Gastrocnemius medialis (tissue), 4 donors: ENCODE data around the gene CNTN2. TPM values are rescaled to one million over a fixed set of nuclear protein-coding genes. Genes with fewer than 3 reads are reported as not detected.

Experiments
- ATAC-seq, 2 donors: fragments of 150-250 bp; one replicate each; pipeline ENCODE4 v1.9.1; 2016
- DNase-seq, 2 donors: peaks; one replicate each; pipeline ENCODE4 v3.0.0-alpha.2; 2019
- H3K27ac ChIP-seq, 4 donors: fragments of 200-600 bp; sonication (generic); 1 replicate in 1 of 4; 2 replicates in 3 of 4; pipeline ENCODE4 v1.5.1; 2016 to 2018; ENCODE audit warnings: mild to moderate bottlenecking in 2 of 4, moderate library complexity in 1 of 4
- H3K27me3 ChIP-seq, 3 donors: fragments of 200-600 bp; sonication (generic) in 2 of 3; 1 replicate in 1 of 3; 2 replicates in 2 of 3; pipeline versions ENCODE4 v1.5.1 to v1.6.0; 2016 to 2019; ENCODE audit warnings: mild to moderate bottlenecking in 1 of 3, moderate library complexity in 1 of 3
- H3K36me3 ChIP-seq, 2 donors: fragments of 200-600 bp; sonication (generic) in 1 of 2; one replicate each; pipeline ENCODE4 v1.5.1; 2017 to 2018
- H3K4me1 ChIP-seq, 2 donors: fragments of 200-600 bp; sonication (generic) in 1 of 2; one replicate each; pipeline ENCODE4 v1.5.1; 2016 to 2017; ENCODE audit warnings: mild to moderate bottlenecking in 2 of 2
- H3K4me3 ChIP-seq, 4 donors: fragments of 200-600 bp; sonication (generic) in 3 of 4; 1 replicate in 1 of 4; 2 replicates in 3 of 4; pipeline ENCODE4 v1.5.1; 2016 to 2019; ENCODE audit warnings: mild to moderate bottlenecking in 2 of 4
- H3K9me3 ChIP-seq, 3 donors: fragments of 200-600 bp; sonication (generic) in 2 of 3; 1 replicate in 1 of 3; 2 replicates in 2 of 3; pipeline ENCODE4 v1.5.1; 2016 to 2019
- CTCF ChIP-seq, 5 experiments: fragments of 450-650 bp in 3 of 5; fragments of 200-600 bp in 2 of 5; sonication (generic) in 2 of 5; IDR thresholded peaks in 4 of 5; conservative IDR thresholded peaks in 1 of 5; 1 replicate in 4 of 5; 2 replicates in 1 of 5; pipeline ENCODE4 v1.5.1; 2016 to 2019; ENCODE audit warnings: antibody characterized with exemption in 5 of 5, mild to moderate bottlenecking in 3 of 5, moderate library complexity in 3 of 5
- POLR2A ChIP-seq, 2 donors: fragments of 450-650 bp; IDR thresholded peaks; one replicate each; pipeline ENCODE4 v1.6.1; 2017; ENCODE audit warnings: antibody characterized with exemption in 2 of 2, mild to moderate bottlenecking in 2 of 2, moderate library complexity in 2 of 2
- in situ Hi-C, 4 donors: fragments of 200-750 bp; cut with MboI; loops; one replicate each; pipeline versions ENCODE4 v1.15.0 to v1.8.0; 2017; ENCODE audit warnings: low sequenced_read_pairs in 4 of 4
- intact Hi-C: fragments of 100-400 bp; cut with DNase I; formaldehyde crosslinking; loops from one replicate; pipeline ENCODE4 v1.15.1; 2023; ENCODE audit warnings: low total_unique reads
- total RNA-seq, 4 donors: library from RNA; depleted of rRNA; stranded (reverse); fragments of >200 nt; gene quantifications; one replicate each; pipeline versions ENCODE4 v1.1.0 to v1.2.3, GENCODE V29; 2016

Gene CNTN2
- total RNA-seq, 4 donors from 2014 or later: not detected

- TF ChIP-seq CTCF (IDR thresholded peaks at IDR 0.05 in 4 of 5, conservative IDR thresholded peaks at IDR 0.05 in 1 of 5): no peak
- no peak for TF ChIP-seq POLR2A (IDR thresholded peaks at IDR 0.05)
- Histone ChIP-seq H3K4me3 (no peak overlapping the region), H3K27ac (no peak overlapping the region), H3K9me3 (no peaks in the 10 kb centered on the region), H3K27me3 (no peaks in the 10 kb centered on the region), H3K4me1 (no peaks in the 10 kb centered on the region), H3K36me3 (no peaks in the 10 kb centered on the region)
- ATAC-seq (no peak), DNase-seq (no peak)
- in situ Hi-C loops (no loop called here), intact Hi-C loops (no loop called here)
Observed at GRCh38 chr1:205001162-205001561, 41.9 kb upstream of the CNTN2 start.

- DNase-seq (no peak), ATAC-seq (no peak)
- Histone ChIP-seq H3K4me3 (no peak overlapping the region), H3K9me3 (no peaks in the 10 kb centered on the region), H3K27ac (no peak overlapping the region), H3K4me1 (no peaks in the 10 kb centered on the region), H3K27me3 (no peaks in the 10 kb centered on the region), H3K36me3 (no peaks in the 10 kb centered on the region)
- no peak for TF ChIP-seq CTCF (IDR thresholded peaks at IDR 0.05 in 4 of 5, conservative IDR thresholded peaks at IDR 0.05 in 1 of 5)
- no peak for TF ChIP-seq POLR2A (IDR thresholded peaks at IDR 0.05)
- intact Hi-C loops (no loop called here), in situ Hi-C loops (no loop called here)
Observed at GRCh38 chr1:205002705-205003104, 40.3 kb upstream of the CNTN2 start.

DNA sequence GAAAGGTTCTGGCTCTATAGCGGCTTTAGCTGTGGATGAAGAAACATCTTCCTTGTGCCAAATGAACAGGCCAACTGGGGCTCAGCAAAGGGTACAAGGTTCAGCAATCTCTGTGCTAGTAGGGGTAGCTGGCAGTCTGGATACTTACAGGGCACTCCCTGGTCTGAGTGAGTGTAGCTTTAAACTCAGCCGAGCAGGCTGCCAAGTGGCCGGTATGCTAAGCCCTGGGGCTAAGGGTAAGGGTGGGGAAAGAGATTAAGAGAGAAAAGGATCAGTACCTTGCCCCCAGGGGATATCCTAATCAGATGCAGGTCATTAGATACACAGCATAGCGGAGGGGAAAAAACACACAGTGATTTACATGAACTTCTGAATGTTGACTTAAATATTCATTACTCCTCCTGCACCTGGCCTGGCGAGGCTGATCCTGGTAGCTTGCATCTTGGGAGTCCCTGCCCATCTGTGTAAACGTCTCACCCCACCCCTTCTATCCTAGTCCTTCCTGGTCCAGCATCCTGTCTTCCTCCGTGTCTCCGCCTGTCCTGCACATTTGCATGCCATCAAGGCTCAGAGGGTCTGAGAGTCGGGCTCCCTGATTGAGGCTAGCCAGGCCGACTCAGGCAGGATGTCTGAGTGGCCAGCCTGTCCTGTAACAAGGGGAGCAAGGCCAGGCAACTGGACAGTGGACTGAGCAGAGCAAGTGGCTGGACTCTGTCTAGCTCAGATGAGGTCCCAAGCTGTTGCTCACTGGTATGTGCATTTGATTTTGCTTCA lies 39.5 kb upstream of the CNTN2 start:
- no peak for DNase-seq
- Histone ChIP-seq H3K36me3 (no peaks in the 10 kb centered on the region), H3K4me1 (no peaks in the 10 kb centered on the region), H3K9me3 (no peaks in the 10 kb centered on the region), H3K4me3 (no peak overlapping the region), H3K27me3 (no peaks in the 10 kb centered on the region), H3K27ac (no peak overlapping the region)
- no peak for ATAC-seq
- TF ChIP-seq CTCF (IDR thresholded peaks at IDR 0.05 in 4 of 5, conservative IDR thresholded peaks at IDR 0.05 in 1 of 5): no peak
- no peak for TF ChIP-seq POLR2A (IDR thresholded peaks at IDR 0.05)
- intact Hi-C loops (no loop called here), in situ Hi-C loops (no loop called here)

GRCh38 chr1:205004351-205004750 lies 38.7 kb upstream of the CNTN2 start:
- H3K27me3 ChIP-seq: no peaks in the 10 kb centered on the region
- DNase-seq (no peak), ATAC-seq (no peak)
- intact Hi-C loops: no loop called here
- in situ Hi-C loops: no loop called here
- H3K27ac ChIP-seq: no peak overlapping the region
- no peak overlapping the region for H3K4me3 ChIP-seq
- H3K9me3 ChIP-seq: no peaks in the 10 kb centered on the region
- no peaks in the 10 kb centered on the region for H3K36me3 ChIP-seq
- H3K4me1 ChIP-seq: no peaks in the 10 kb centered on the region
- TF ChIP-seq POLR2A (IDR thresholded peaks at IDR 0.05) (no peak), CTCF (IDR thresholded peaks at IDR 0.05 in 4 of 5, conservative IDR thresholded peaks at IDR 0.05 in 1 of 5) (no peak)

DNA sequence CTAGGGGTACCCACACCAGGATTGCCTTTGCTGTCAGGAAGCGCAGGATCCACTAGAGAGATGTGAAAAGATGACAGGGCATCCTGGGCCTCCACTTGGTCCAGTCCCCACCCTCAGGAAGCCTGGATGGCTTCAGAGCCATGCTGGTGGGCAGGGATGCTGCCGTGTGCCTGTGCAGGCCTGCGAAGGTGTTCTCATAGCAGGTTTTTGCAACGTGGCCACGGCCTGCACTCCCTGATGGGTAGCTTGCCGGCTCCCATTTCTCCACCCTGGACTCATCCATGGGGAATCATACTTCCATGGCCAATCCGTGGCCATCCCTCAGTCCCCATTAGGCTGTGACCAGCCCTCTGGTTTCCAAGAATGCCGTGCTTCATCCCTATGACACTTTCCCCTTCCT lies 34.1 kb upstream of the CNTN2 start:
- no peaks in the 10 kb centered on the region for H3K9me3 ChIP-seq
- DNase-seq (no peak), ATAC-seq (no peak)
- no peaks in the 10 kb centered on the region for H3K36me3 ChIP-seq
- no peaks in the 10 kb centered on the region for H3K27me3 ChIP-seq
- H3K4me3 ChIP-seq: no peak overlapping the region
- in situ Hi-C loops (no loop called here), intact Hi-C loops (no loop called here)
- no peaks in the 10 kb centered on the region for H3K4me1 ChIP-seq
- TF ChIP-seq POLR2A (IDR thresholded peaks at IDR 0.05) (no peak), CTCF (IDR thresholded peaks at IDR 0.05 in 4 of 5, conservative IDR thresholded peaks at IDR 0.05 in 1 of 5) (no peak)
- H3K27ac ChIP-seq: no peak overlapping the region
